ENCODE measurements around the gene RBM28.

RBM28 gene

GRCh38 chr7:128383776-128384175 is 40.1 kb upstream of the RBM28 start:
- H3K27me3 ChIP-seq (ENCODE audit: control insufficient read depth, insufficient read depth, low read length) = peaks cover under 1% of the 10 kb centered on the region
- H3K36me3 ChIP-seq (ENCODE audit: control insufficient read depth, insufficient read depth, low read length) = no peaks in the 10 kb centered on the region
- no peak overlapping the region for H3K4me3 ChIP-seq (ENCODE audit: low read length)
- no peak overlapping the region for H3K9ac ChIP-seq (ENCODE audit: low read length)
- no peaks in the 10 kb centered on the region for H3K4me1 ChIP-seq (ENCODE audit: control insufficient read depth, insufficient read depth, low read length)
- no peaks in the 10 kb centered on the region for H3K9me3 ChIP-seq (ENCODE audit: control insufficient read depth, low read length)

- H3K4me3 ChIP-seq (ENCODE audit: low read length) = no peak overlapping the region
- no peak overlapping the region for H3K9ac ChIP-seq (ENCODE audit: low read length)
- H3K4me1 ChIP-seq (ENCODE audit: control insufficient read depth, insufficient read depth, low read length) = no peaks in the 10 kb centered on the region
- no peaks in the 10 kb centered on the region for H3K36me3 ChIP-seq (ENCODE audit: control insufficient read depth, insufficient read depth, low read length)
- no peaks in the 10 kb centered on the region for H3K9me3 ChIP-seq (ENCODE audit: control insufficient read depth, low read length)
- no peaks in the 10 kb centered on the region for H3K27me3 ChIP-seq (ENCODE audit: control insufficient read depth, insufficient read depth, low read length)
Measured at GRCh38 chr7:128381161-128381821, 37.6 kb upstream of the RBM28 start.

- no peak overlapping the region for H3K9ac ChIP-seq (ENCODE audit: low read length)
- H3K27me3 ChIP-seq (ENCODE audit: control insufficient read depth, insufficient read depth, low read length) = no peaks in the 10 kb centered on the region
- no peak overlapping the region for H3K4me3 ChIP-seq (ENCODE audit: low read length)
- H3K9me3 ChIP-seq (ENCODE audit: control insufficient read depth, low read length) = no peaks in the 10 kb centered on the region
- no peaks in the 10 kb centered on the region for H3K4me1 ChIP-seq (ENCODE audit: control insufficient read depth, insufficient read depth, low read length)
- H3K36me3 ChIP-seq (ENCODE audit: control insufficient read depth, insufficient read depth, low read length) = no peaks in the 10 kb centered on the region
Measured at GRCh38 chr7:128380483-128381106, 36.9 kb upstream of the RBM28 start.

GRCh38 chr7:128379900-128380479 is 36.3 kb upstream of the RBM28 start:
- H3K4me1 ChIP-seq (ENCODE audit: control insufficient read depth, insufficient read depth, low read length) = no peaks in the 10 kb centered on the region
- no peaks in the 10 kb centered on the region for H3K27me3 ChIP-seq (ENCODE audit: control insufficient read depth, insufficient read depth, low read length)
- H3K4me3 ChIP-seq (ENCODE audit: low read length) = no peak overlapping the region
- no peaks in the 10 kb centered on the region for H3K36me3 ChIP-seq (ENCODE audit: control insufficient read depth, insufficient read depth, low read length)
- no peaks in the 10 kb centered on the region for H3K9me3 ChIP-seq (ENCODE audit: control insufficient read depth, low read length)
- H3K9ac ChIP-seq (ENCODE audit: low read length) = no peak overlapping the region

- Histone ChIP-seq H3K9me3 (ENCODE audit: control insufficient read depth, low read length) (no peaks in the 10 kb centered on the region), H3K9ac (ENCODE audit: low read length) (no peak overlapping the region), H3K27me3 (ENCODE audit: control insufficient read depth, insufficient read depth, low read length) (peaks cover 1% of the 10 kb centered on the region), H3K4me3 (ENCODE audit: low read length) (no peak overlapping the region), H3K4me1 (ENCODE audit: control insufficient read depth, insufficient read depth, low read length) (no peaks in the 10 kb centered on the region), H3K36me3 (ENCODE audit: control insufficient read depth, insufficient read depth, low read length) (no peaks in the 10 kb centered on the region)
Measured at GRCh38 chr7:128378637-128379036, 34.9 kb upstream of the RBM28 start.

GRCh38 chr7:128376077-128376476 is 32.4 kb upstream of the RBM28 start:
- H3K27me3 ChIP-seq (ENCODE audit: control insufficient read depth, insufficient read depth, low read length) = peaks cover 3% of the 10 kb centered on the region
- no peak overlapping the region for H3K4me3 ChIP-seq (ENCODE audit: low read length)
- H3K36me3 ChIP-seq (ENCODE audit: control insufficient read depth, insufficient read depth, low read length) = no peaks in the 10 kb centered on the region
- H3K9ac ChIP-seq (ENCODE audit: low read length) = no peak overlapping the region
- no peaks in the 10 kb centered on the region for H3K4me1 ChIP-seq (ENCODE audit: control insufficient read depth, insufficient read depth, low read length)
- H3K9me3 ChIP-seq (ENCODE audit: control insufficient read depth, low read length) = no peaks in the 10 kb centered on the region

GRCh38 chr7:128374041-128374440 is 30.3 kb upstream of the RBM28 start:
- no peaks in the 10 kb centered on the region for H3K9me3 ChIP-seq (ENCODE audit: control insufficient read depth, low read length)
- H3K36me3 ChIP-seq (ENCODE audit: control insufficient read depth, insufficient read depth, low read length) = no peaks in the 10 kb centered on the region
- H3K27me3 ChIP-seq (ENCODE audit: control insufficient read depth, insufficient read depth, low read length) = peaks cover 3% of the 10 kb centered on the region
- no peaks in the 10 kb centered on the region for H3K4me1 ChIP-seq (ENCODE audit: control insufficient read depth, insufficient read depth, low read length)
- H3K4me3 ChIP-seq (ENCODE audit: low read length) = no peak overlapping the region
- H3K9ac ChIP-seq (ENCODE audit: low read length) = no peak overlapping the region

GRCh38 chr7:128373606-128374005 is 29.9 kb upstream of the RBM28 start:
- no peaks in the 10 kb centered on the region for H3K9me3 ChIP-seq (ENCODE audit: control insufficient read depth, low read length)
- no peaks in the 10 kb centered on the region for H3K36me3 ChIP-seq (ENCODE audit: control insufficient read depth, insufficient read depth, low read length)
- H3K4me3 ChIP-seq (ENCODE audit: low read length) = no peak overlapping the region
- H3K9ac ChIP-seq (ENCODE audit: low read length) = no peak overlapping the region
- peaks cover 3% of the 10 kb centered on the region for H3K27me3 ChIP-seq (ENCODE audit: control insufficient read depth, insufficient read depth, low read length)
- no peaks in the 10 kb centered on the region for H3K4me1 ChIP-seq (ENCODE audit: control insufficient read depth, insufficient read depth, low read length)

GRCh38 chr7:128370491-128370890 is 26.8 kb upstream of the RBM28 start:
- H3K9me3 ChIP-seq (ENCODE audit: control insufficient read depth, low read length) = no peaks in the 10 kb centered on the region
- no peak overlapping the region for H3K9ac ChIP-seq (ENCODE audit: low read length)
- no peak overlapping the region for H3K4me3 ChIP-seq (ENCODE audit: low read length)
- peaks cover 7% of the 10 kb centered on the region for H3K4me1 ChIP-seq (ENCODE audit: control insufficient read depth, insufficient read depth, low read length)
- peaks cover 3% of the 10 kb centered on the region for H3K27me3 ChIP-seq (ENCODE audit: control insufficient read depth, insufficient read depth, low read length)
- H3K36me3 ChIP-seq (ENCODE audit: control insufficient read depth, insufficient read depth, low read length) = no peaks in the 10 kb centered on the region

- no peaks in the 10 kb centered on the region for H3K36me3 ChIP-seq (ENCODE audit: control insufficient read depth, insufficient read depth, low read length)
- no peak overlapping the region for H3K4me3 ChIP-seq (ENCODE audit: low read length)
- peaks cover 22% of the 10 kb centered on the region for H3K27me3 ChIP-seq (ENCODE audit: control insufficient read depth, insufficient read depth, low read length)
- H3K4me1 ChIP-seq (ENCODE audit: control insufficient read depth, insufficient read depth, low read length) = peaks cover 10% of the 10 kb centered on the region
- no peak overlapping the region for H3K9ac ChIP-seq (ENCODE audit: low read length)
- no peaks in the 10 kb centered on the region for H3K9me3 ChIP-seq (ENCODE audit: control insufficient read depth, low read length)
Measured at GRCh38 chr7:128366986-128367385, 23.3 kb upstream of the RBM28 start.

- Histone ChIP-seq H3K4me1 (ENCODE audit: control insufficient read depth, insufficient read depth, low read length) (peaks cover 14% of the 10 kb centered on the region), H3K27me3 (ENCODE audit: control insufficient read depth, insufficient read depth, low read length) (peaks cover 27% of the 10 kb centered on the region)
Measured at GRCh38 chr7:128366300-128366699, 22.6 kb upstream of the RBM28 start.

GRCh38 chr7:128365432-128365831 is 21.7 kb upstream of the RBM28 start:
- Histone ChIP-seq H3K4me1 (ENCODE audit: control insufficient read depth, insufficient read depth, low read length) (peaks cover 21% of the 10 kb centered on the region), H3K36me3 (ENCODE audit: control insufficient read depth, insufficient read depth, low read length) (no peaks in the 10 kb centered on the region), H3K9ac (ENCODE audit: low read length) (no peak overlapping the region), H3K27me3 (ENCODE audit: control insufficient read depth, insufficient read depth, low read length) (peaks cover 35% of the 10 kb centered on the region), H3K9me3 (ENCODE audit: control insufficient read depth, low read length) (no peaks in the 10 kb centered on the region), H3K4me3 (ENCODE audit: low read length) (no peak overlapping the region)

More at GRCh38 chr7:128366300-128366699, 22.6 kb upstream of the RBM28 start:
- Histone ChIP-seq H3K9me3 (ENCODE audit: control insufficient read depth, low read length) (no peaks in the 10 kb centered on the region), H3K9ac (ENCODE audit: low read length) (no peak overlapping the region), H3K4me3 (ENCODE audit: low read length) (no peak overlapping the region), H3K36me3 (ENCODE audit: control insufficient read depth, insufficient read depth, low read length) (no peaks in the 10 kb centered on the region)

All from mucosa of stomach (tissue), 1 donor.